Measurements from ENCODE around the gene NPHS1.
"Not testable (repeated sequence)": the region's sequence is repeated elsewhere in the genome, so short reads cannot be mapped to it uniquely, and the experiment has no call there.

The NPHS1 gene

GRCh38 chr19:35842666-35843272, 9.5 kb downstream of the NPHS1 start:
- TF ChIP-seq EZH2 (IDR thresholded peaks at IDR 0.05) (no peak), POLR2AphosphoS5 (IDR thresholded peaks at IDR 0.05; ENCODE audit: borderline replicate concordance, low read depth, low read length) (no peak), FOXP2 (optimal IDR thresholded peaks at IDR 0.05; ENCODE audit: control extremely low read depth, extremely low read length, insufficient read depth) (no peak)
- no peaks in the 10 kb centered on the region for H3K9me3 ChIP-seq (ENCODE audit: low read depth, low read length)
- DNase-seq (ENCODE audit: low read depth, low spot score) = no peak
- H3K4me3 ChIP-seq = no peak overlapping the region
- no peaks in the 10 kb centered on the region for H3K36me3 ChIP-seq (ENCODE audit: insufficient read depth, low read length)
- H3K27ac ChIP-seq = no peak overlapping the region
- H3K9ac ChIP-seq (ENCODE audit: insufficient read length) = no peak overlapping the region

- Histone ChIP-seq H3K9ac (ENCODE audit: insufficient read length) (no peak overlapping the region), H3K9me3 (ENCODE audit: low read depth, low read length) (no peaks in the 10 kb centered on the region), H3K4me3 (no peak overlapping the region), H3K27ac (no peak overlapping the region), H3K36me3 (ENCODE audit: insufficient read depth, low read length) (no peaks in the 10 kb centered on the region)
- TF ChIP-seq FOXP2 (optimal IDR thresholded peaks at IDR 0.05; ENCODE audit: control extremely low read depth, extremely low read length, insufficient read depth) (no peak), POLR2AphosphoS5 (IDR thresholded peaks at IDR 0.05; ENCODE audit: borderline replicate concordance, low read depth, low read length) (no peak), EZH2 (IDR thresholded peaks at IDR 0.05) (no peak)
- DNase-seq (ENCODE audit: low read depth, low spot score) = no peak
Measured at GRCh38 chr19:35841961-35842595, 10.2 kb downstream of the NPHS1 start.

- not testable (repeated sequence) for H3K9me3 ChIP-seq (ENCODE audit: low read depth, low read length); H3K9ac ChIP-seq (ENCODE audit: insufficient read length); DNase-seq (ENCODE audit: low read depth, low spot score); H3K4me3 ChIP-seq; H3K36me3 ChIP-seq (ENCODE audit: insufficient read depth, low read length); H3K27ac ChIP-seq
Measured at GRCh38 chr19:35836096-35836495, 16.2 kb downstream of the NPHS1 start.

- no peaks in the 10 kb centered on the region for H3K9me3 ChIP-seq (ENCODE audit: low read depth, low read length)
- H3K9ac ChIP-seq (ENCODE audit: insufficient read length) = no peak overlapping the region
- H3K27ac ChIP-seq = no peak overlapping the region
- H3K36me3 ChIP-seq (ENCODE audit: insufficient read depth, low read length) = no peaks in the 10 kb centered on the region
- no peak for DNase-seq (ENCODE audit: low read depth, low spot score)
- no peak overlapping the region for H3K4me3 ChIP-seq
- TF ChIP-seq POLR2AphosphoS5 (IDR thresholded peaks at IDR 0.05; ENCODE audit: borderline replicate concordance, low read depth, low read length) (no peak), EZH2 (IDR thresholded peaks at IDR 0.05) (no peak), FOXP2 (optimal IDR thresholded peaks at IDR 0.05; ENCODE audit: control extremely low read depth, extremely low read length, insufficient read depth) (no peak)
Measured at GRCh38 chr19:35833972-35834371, 18.3 kb downstream of the NPHS1 start.

- no peak for DNase-seq (ENCODE audit: low read depth, low spot score)
- no peak overlapping the region for H3K4me3 ChIP-seq
- no peak overlapping the region for H3K9ac ChIP-seq (ENCODE audit: insufficient read length)
- TF ChIP-seq EZH2 (IDR thresholded peaks at IDR 0.05) = no peak
- no peak for TF ChIP-seq FOXP2 (optimal IDR thresholded peaks at IDR 0.05; ENCODE audit: control extremely low read depth, extremely low read length, insufficient read depth)
- TF ChIP-seq POLR2AphosphoS5 (IDR thresholded peaks at IDR 0.05; ENCODE audit: borderline replicate concordance, low read depth, low read length) = no peak
- H3K27ac ChIP-seq = no peak overlapping the region
- H3K9me3 ChIP-seq (ENCODE audit: low read depth, low read length) = no peaks in the 10 kb centered on the region
- H3K36me3 ChIP-seq (ENCODE audit: insufficient read depth, low read length) = no peaks in the 10 kb centered on the region
Measured at GRCh38 chr19:35832054-35832453, 20.2 kb downstream of the NPHS1 start.

- H3K9ac ChIP-seq (ENCODE audit: insufficient read length) = no peak overlapping the region
- H3K36me3 ChIP-seq (ENCODE audit: insufficient read depth, low read length) = no peaks in the 10 kb centered on the region
- H3K4me3 ChIP-seq = no peak overlapping the region
- no peaks in the 10 kb centered on the region for H3K9me3 ChIP-seq (ENCODE audit: low read depth, low read length)
- TF ChIP-seq FOXP2 (optimal IDR thresholded peaks at IDR 0.05; ENCODE audit: control extremely low read depth, extremely low read length, insufficient read depth) (no peak), POLR2AphosphoS5 (IDR thresholded peaks at IDR 0.05; ENCODE audit: borderline replicate concordance, low read depth, low read length) (no peak)
- no peak overlapping the region for H3K27ac ChIP-seq
- no peak for DNase-seq (ENCODE audit: low read depth, low spot score)
Measured at GRCh38 chr19:35830986-35831385, 21.3 kb downstream of the NPHS1 start.

- no peak for TF ChIP-seq FOXP2 (optimal IDR thresholded peaks at IDR 0.05; ENCODE audit: control extremely low read depth, extremely low read length, insufficient read depth)
- TF ChIP-seq POLR2AphosphoS5 (IDR thresholded peaks at IDR 0.05; ENCODE audit: borderline replicate concordance, low read depth, low read length) = no peak
- no peak for TF ChIP-seq EZH2 (IDR thresholded peaks at IDR 0.05)
- Histone ChIP-seq H3K36me3 (ENCODE audit: insufficient read depth, low read length) (no peaks in the 10 kb centered on the region), H3K27ac (no peak overlapping the region), H3K4me3 (no peak overlapping the region), H3K9me3 (ENCODE audit: low read depth, low read length) (no peaks in the 10 kb centered on the region), H3K9ac (ENCODE audit: insufficient read length) (no peak overlapping the region)
- DNase-seq (ENCODE audit: low read depth, low spot score) = peak; percentile 14
Measured at GRCh38 chr19:35828692-35829301, 23.5 kb downstream of the NPHS1 start.

GRCh38 chr19:35824150-35824549, 28.2 kb downstream of the NPHS1 start:
- H3K4me3 ChIP-seq = no peak overlapping the region
- no peak for DNase-seq (ENCODE audit: low read depth, low spot score)
- H3K9ac ChIP-seq (ENCODE audit: insufficient read length) = no peak overlapping the region
- H3K27ac ChIP-seq = no peak overlapping the region
- TF ChIP-seq EZH2 (IDR thresholded peaks at IDR 0.05) (no peak), FOXP2 (optimal IDR thresholded peaks at IDR 0.05; ENCODE audit: control extremely low read depth, extremely low read length, insufficient read depth) (no peak)
- no peaks in the 10 kb centered on the region for H3K36me3 ChIP-seq (ENCODE audit: insufficient read depth, low read length)
- no peaks in the 10 kb centered on the region for H3K9me3 ChIP-seq (ENCODE audit: low read depth, low read length)

- no peak overlapping the region for H3K4me3 ChIP-seq
- H3K9me3 ChIP-seq (ENCODE audit: low read depth, low read length) = no peaks in the 10 kb centered on the region
- no peaks in the 10 kb centered on the region for H3K36me3 ChIP-seq (ENCODE audit: insufficient read depth, low read length)
- TF ChIP-seq POLR2AphosphoS5 (IDR thresholded peaks at IDR 0.05; ENCODE audit: borderline replicate concordance, low read depth, low read length) (no peak), FOXP2 (optimal IDR thresholded peaks at IDR 0.05; ENCODE audit: control extremely low read depth, extremely low read length, insufficient read depth) (no peak), EZH2 (IDR thresholded peaks at IDR 0.05) (no peak)
- DNase-seq (ENCODE audit: low read depth, low spot score) = no peak
- no peak overlapping the region for H3K9ac ChIP-seq (ENCODE audit: insufficient read length)
- no peak overlapping the region for H3K27ac ChIP-seq
Measured at GRCh38 chr19:35822579-35822978, 29.7 kb downstream of the NPHS1 start.

Measured in SK-N-MC (cell line).